Measurements from ENCODE around the gene SERPINA6.
"Not testable (repeated sequence)": the region's sequence is repeated elsewhere in the genome, so short reads cannot be mapped to it uniquely, and the experiment has no call there.

SERPINA6 gene

DNA sequence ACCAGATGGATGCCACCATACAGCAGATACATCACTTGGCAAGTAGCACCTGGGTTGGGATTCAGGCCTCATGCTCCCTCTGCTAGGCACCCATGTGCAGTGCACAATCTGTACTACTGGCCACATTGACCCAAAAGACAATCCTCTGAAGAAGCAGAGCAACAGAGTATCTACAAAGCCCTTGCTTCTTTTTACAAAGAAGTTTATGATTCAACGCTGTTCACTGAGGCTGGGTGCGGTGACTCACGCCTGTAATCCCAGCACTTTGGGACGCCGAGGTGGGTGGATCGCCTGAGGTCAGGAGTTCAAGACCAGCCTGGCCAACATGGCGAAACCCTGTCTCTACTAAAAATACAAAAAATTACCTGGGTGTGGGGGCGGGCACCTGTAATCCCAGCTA lies 31.1 kb upstream of the SERPINA6 start:
- DNase-seq (ENCODE audit: low spot score): not testable (repeated sequence)

DNA sequence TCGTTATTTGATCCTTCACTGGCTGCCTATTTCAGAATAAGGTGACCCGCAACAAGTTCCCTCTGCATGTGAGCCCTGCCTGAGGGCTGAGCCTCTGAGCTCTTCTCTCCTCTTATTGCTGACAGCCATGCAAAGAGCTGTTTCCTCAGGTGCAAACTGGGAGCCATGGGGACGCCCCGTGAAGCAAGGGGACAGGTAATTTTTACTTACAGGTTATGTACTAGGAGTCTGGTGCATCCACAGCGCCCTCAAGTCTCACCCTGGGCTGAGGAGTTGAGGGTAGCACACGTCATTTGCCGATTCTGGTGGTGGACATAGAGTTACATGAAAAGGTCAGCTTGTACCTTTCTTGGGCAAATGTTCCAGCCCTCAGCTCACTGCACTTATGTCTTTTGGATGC lies 26.1 kb upstream of the SERPINA6 start:
- DNase-seq (ENCODE audit: low spot score): no peak

DNA sequence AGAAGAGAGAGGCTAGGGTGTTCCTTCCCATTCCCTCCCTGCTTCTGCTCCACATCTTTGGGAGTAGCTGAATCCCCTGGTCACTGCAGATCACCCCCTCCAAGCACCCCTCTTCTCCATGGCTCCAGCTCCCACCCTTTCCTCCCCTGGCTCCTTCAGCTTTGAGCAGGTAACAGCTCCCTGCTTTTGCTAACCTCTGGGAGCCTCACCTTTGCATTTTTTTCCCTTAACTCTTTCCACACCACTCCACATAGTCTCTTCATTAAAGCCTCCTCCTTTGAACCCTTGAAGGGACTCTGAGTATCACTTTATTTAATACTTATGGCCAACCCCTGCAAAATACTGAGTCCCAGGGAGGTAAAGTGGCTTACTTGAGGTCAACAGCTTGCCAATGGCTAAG lies 25.7 kb upstream of the SERPINA6 start:
- no peak for DNase-seq (ENCODE audit: low spot score)

DNA sequence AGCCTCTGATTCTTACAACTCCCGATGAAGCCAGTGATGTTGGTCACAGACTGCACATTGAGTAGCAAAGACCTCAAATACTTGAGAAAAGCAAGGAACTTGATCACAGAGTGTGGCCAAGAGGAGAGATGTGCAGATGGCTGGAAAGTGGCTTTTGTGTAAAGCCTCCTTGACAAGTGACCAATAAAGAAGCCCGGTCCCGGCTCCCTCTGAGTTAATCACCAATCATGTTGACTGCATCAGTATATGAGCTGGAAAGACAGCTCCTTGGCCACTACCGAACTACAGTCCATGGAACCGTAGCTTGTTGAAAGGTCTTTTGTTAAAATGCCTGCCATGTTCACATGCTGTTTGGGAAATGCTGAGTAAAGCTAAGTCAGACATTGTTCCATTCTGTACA lies 23.7 kb upstream of the SERPINA6 start:
- DNase-seq (ENCODE audit: low spot score): no peak

DNA sequence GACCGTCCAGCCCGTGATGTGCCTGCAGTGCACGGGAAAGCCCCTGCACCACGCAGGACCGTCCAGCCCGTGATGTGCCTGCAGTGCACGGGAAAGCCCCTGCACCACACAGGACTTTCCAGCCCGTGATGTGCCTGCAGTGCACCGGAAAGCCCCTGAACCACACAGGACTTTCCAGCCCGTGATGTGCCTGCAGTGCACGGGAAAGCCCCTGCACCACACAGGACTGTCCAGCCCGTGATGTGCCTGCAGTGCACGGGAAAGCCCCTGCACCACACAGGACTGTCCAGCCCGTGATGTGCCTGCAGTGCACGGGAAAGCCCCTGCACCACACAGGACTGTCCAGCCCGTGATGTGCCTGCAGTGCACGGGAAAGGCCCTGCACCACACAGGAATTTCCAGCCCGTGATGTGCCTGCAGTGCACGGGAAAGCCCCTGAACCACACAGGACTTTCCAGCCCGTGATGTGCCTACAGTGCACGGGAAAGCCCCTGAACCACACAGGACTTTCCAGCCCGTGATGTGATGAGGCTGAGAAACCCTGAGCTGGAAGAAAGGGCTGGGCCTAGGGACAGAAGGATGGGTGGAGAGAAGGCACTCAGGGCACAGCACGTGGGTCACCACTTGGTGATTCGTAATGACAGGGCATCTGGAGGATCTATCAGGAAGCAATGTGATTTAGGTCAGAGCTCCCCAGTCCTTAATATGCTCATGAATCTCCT lies 23.1 kb upstream of the SERPINA6 start:
- peak; percentile 18 for DNase-seq (ENCODE audit: low spot score)

DNA sequence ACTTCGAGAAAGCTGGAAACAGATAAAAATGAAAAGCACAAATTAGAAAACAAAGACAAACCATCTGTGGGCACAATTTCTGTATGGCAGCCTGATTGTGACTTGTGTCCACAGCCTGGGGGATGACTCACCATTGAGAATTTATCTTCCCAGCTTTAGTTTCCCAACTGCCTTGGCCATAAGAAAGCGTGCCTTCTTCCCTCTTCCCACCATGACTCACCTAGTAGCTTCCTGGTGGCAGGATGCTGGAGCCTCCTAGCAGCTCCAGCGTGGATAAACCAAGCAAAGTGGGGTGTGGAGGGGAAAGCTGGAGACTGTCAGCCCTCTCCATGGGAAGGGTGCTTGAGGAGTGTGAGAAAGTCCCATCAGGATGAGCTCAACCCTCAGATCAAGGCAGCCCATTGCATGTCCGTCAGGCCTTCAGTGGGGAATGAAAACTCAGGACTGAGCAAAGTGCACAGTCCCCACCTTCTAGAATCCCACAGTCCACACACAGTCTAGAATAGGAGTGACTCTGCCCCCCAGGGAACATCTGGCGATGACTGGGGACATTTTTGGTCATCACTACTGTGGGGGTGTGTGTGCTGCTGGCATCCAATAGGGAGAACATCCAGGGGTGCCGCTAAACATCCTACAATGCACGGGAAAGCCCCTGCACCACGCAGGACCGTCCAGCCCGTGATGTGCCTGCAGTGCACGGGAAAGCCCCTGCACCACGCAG lies 22.4 kb upstream of the SERPINA6 start:
- DNase-seq (ENCODE audit: low spot score): peak; percentile 76

DNA sequence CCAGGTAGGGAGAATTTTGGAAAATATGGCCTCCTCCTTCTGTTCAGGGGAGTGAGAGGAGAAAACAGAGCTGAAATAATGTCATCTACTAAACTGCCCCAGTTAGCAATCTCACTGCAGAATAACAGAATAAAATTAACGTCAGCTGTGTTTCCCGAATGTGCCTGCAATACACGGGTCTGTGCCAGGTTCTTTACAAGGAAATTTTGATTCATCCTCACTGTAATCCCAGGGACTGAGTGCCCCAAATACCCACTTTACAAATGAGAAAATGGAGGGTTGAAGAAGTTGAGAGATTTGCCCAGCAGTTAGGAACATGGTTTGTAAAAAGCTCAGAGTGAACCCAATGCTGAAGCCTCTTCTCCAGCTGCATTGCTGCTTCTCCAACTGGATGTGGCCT lies 21.3 kb upstream of the SERPINA6 start:
- DNase-seq (ENCODE audit: low spot score): no peak

DNA sequence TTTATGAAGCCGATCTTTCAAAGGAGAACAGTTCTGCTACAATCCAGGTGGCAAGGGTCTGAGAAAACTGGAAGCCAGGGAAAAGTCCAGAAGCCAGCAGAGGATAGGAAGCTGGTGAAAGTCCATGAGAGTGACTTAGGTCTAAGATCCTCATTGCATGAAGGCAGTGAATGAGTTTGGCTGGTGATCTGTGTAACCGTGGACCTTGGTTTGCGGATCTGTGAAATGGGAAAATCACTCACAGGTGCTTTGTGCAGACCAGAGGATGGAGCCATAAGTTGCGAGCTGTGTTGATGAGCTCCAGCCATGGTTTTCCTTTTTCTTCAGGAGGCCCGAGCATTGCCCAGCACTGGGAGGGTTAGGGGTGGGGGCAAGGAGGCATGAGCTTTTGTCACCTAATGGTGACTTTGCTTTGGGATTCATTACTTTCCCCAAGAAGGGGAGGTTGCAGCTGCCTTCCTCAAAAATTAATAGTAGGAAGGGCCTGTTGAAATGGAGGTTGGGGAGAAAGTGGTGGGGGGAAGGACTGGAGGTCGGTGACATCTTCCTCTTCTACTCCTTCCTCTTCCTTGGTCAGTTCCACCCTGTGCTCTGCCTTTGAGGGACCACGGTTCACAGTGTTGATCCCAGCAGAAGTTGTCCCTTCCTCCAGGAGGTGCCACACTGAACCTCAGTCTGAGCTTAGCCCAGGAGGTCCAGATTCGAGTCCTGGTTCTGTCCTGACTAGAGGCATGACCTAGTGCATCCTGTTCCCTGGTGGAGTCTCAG lies 20.3 kb upstream of the SERPINA6 start:
- no peak for DNase-seq (ENCODE audit: low spot score)

DNA sequence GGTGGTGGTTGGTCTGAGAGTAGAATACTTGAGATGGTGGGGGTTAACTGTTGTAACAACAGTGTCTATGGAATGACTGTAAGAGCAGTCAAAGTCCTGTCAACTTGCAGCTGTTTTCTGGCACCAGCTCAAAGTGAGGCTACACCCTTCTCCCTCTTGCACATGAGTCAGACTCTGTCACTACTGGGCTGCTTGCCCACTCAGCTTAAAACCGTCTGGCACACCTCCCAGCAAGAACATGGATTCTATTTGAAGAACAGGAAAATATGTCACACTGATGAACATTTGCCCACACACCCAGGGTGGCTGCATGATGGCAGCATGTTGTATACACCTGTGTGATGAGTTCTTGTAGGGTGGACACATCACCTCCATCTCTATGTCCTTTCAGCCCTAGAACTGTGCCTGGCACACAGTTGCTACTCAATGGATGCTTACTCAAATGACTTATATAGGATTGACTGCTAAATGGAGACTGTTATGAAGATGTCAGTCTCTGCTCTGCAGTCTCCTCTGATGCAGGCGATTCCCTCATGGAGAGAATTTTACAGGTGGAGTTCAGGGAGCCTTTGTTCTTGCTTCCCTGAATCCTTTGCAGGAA lies 19.3 kb upstream of the SERPINA6 start:
- DNase-seq (ENCODE audit: low spot score): peak; percentile 96

DNA sequence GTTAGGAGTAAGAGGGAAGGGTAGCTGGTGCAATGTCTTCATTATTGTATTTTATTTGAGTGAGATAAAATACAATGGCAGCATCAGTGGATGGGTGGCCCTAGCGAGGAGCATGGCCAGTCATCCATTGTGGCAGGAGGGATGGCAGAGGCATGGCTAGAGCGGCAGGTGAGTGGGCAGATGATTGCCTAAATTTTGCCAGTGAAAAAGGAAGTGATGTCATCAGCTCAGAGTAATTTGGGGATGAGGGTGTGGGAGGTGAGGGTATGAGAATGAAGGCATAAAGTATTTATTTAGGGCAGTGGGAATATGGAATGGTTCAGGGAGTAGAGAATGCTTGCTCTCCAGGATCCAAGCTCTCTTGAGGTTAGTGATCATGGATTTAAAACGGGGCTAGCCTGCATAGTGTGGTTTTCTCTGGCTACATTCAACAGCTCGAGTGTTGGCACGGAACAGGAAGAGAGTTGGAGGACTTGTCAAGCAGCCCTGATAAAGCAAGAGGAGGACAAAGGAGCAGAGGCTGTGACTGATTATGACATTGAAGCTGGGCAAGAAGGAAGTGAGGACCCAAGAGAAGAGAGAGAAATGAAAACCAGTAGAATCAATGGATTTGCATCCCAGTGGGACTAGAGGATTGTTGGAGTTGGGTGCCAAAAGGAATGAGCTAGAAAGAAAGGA lies 18.7 kb upstream of the SERPINA6 start:
- no peak for DNase-seq (ENCODE audit: low spot score)

DNA sequence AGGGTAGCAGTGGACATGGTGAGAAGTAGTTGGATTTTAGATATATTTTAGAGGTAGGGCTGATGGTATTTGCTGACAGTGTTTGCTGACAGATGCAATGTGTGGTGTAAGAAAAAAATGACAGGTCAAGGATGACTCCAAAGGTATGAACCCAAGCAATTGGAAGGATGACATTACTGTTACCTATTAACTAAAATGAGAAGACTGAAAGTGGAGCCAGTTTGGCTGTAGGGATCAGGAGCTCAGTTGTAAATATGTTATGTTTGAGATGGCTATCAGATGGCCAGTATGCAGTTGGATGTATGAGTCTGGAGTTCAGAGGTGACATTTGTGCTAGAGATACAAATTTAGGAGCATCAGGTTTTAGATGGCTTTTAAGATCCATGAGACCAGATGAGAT lies 17.4 kb upstream of the SERPINA6 start:
- DNase-seq (ENCODE audit: low spot score): no peak

DNA sequence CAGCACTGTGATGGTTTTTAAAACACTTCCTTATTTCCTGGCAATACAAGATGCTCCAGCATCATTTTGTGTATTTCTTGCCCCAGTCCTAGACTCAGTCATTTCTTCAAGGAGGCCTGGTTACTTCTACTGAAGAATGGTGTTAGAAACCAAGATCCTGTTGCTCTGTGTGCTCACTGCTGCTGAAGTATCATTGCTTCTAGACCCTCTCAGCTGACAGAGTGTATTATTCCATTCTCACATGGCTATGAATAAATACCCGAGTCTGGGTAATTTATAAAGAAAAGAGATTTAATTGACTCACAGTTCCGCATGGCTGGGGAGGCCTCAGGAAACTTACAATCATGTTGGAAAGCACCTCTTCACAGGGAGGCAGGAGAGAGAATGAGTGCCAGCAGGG lies 14.9 kb upstream of the SERPINA6 start:
- DNase-seq (ENCODE audit: low spot score): no peak

DNA sequence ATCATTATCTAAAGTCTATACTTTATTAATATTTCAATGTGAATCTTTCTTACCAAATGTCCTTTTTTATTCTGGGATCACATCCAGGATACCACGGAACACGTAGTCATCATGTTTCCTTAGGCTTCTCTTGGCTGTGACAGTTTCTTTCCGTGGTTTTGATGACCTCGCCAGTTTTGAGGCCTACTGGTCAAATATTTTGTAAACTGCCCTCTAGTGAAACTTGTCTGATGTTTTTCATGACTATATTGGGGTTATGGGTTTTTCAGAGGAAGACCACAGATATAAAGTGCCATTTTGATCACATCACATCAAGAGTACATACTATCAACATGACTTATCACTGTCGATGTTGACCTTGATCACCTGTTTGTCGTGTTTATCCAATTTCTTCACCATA lies 14.1 kb upstream of the SERPINA6 start:
- DNase-seq (ENCODE audit: low spot score): peak; percentile 25

DNA sequence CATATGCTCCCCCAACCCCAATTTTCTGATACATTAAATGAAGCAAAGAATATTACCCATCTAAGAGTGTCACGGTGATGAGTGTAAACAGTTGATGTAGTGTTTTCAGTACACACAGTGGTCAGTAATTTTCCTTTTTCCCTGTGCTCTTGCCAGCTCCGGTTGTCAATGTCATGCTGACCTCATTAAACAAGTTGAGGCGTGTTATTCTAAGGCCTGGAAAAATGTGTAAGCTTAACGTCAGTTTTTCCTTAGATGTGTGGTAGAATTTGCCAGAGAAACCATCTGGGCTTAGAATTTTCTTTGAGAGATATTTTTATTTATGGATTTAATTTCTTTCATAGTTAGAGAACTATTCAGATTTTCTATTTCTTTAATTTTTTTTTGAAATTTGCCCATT lies 11.7 kb upstream of the SERPINA6 start:
- DNase-seq (ENCODE audit: low spot score): no peak

DNA sequence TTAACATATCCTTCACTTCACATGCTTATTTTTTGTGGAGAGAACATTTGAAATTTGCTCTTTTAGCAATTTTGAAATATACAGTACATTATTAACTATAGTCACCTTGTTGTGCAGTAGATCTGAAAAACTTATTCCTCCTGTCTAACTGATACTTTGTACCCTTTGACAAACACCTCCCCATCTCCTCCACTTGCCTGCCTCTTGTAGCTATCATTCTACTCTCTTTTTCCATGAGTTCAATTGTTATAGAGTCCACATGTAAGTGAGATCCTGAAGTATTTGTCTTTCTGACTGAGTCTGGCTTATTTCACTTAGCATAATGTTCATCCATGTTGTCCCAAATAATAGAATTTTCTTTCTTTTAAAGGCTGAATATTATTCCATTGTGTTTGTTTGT lies 9.5 kb upstream of the SERPINA6 start:
- DNase-seq (ENCODE audit: low spot score): no peak

DNA sequence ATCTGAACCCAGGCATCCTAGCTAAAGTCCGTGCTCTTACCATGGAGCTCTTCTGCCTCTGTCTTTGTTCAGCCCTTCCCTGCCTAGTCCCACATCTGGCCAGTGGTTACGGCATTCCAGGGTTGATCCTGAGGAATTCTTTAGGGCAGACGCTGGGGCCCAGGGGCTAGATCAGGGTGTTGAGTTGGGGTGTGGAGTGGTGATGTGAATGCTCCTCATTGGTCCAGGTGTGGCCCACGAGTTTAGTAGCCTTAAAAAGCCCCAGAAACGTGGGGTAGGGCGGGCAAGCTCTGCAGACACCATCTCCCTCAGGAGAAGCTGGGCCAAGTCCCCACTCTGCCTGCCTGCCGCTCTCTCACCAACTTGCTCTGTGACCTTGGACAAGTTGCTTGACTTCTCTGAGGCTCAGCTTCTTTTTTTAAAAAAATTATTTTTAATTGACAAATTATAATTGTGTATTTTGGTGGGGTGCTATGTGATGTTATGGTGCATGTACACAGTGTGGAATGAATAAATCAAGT lies 9.0 kb upstream of the SERPINA6 start:
- DNase-seq (ENCODE audit: low spot score): no peak

DNA sequence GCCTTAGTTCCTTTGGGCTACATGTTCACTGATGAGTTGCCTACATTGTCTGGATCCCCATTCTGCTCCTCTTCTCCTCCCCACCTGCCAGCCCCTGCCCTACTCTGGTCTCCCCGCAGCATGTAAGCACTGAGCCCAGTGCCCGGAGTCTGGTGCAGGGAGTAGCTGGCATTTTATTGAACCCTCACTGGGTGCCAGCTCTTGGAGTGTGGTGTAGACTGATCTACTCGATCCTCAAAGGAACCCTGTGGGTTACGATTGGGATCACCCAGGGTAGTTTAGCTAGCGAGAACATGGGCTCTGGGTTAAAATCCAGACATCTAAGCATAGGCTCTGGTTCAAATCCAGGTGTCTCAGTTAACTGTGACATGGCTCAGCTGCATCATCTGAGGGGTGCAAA lies 8.3 kb upstream of the SERPINA6 start:
- DNase-seq (ENCODE audit: low spot score): no peak

DNA sequence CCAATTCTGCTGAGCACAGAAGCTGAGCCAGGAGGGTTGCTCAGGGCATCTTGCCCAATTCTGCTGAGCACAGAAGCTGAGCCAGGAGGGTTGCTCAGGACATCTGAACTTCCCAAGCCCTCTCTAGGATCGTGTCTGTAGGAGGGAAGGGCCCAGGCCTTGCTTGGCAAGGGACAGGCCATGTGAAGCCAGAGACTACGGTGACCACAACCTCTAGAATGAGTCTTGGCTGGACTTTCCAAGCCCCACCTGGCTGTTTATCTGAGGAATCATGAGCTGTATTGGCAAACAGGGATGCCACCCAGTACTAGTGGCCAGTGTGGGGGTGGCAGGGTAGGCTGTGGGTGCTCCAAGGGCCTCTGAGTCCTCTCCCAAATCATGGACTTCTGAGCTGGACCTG lies 7.7 kb upstream of the SERPINA6 start:
- DNase-seq (ENCODE audit: low spot score): no peak

DNA sequence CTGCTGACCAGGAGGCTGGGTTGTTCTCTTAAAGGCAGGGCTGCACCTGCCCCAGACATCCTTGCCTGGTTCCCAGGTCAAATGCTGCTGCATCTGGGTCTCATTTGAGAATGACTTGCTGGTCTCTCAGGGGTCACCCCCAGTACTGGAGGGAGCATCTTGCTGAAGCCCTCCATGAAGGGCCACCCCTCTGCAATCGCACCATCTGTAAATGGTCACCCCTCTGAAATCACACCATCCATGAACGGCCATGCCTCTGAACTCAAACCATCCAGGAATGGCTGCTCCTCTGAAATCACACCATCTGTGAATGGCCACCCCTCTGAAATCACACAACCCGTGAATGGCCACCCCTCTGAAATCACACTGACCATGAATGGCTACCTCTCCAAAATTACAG lies 7.3 kb upstream of the SERPINA6 start:
- no peak for DNase-seq (ENCODE audit: low spot score)

DNA sequence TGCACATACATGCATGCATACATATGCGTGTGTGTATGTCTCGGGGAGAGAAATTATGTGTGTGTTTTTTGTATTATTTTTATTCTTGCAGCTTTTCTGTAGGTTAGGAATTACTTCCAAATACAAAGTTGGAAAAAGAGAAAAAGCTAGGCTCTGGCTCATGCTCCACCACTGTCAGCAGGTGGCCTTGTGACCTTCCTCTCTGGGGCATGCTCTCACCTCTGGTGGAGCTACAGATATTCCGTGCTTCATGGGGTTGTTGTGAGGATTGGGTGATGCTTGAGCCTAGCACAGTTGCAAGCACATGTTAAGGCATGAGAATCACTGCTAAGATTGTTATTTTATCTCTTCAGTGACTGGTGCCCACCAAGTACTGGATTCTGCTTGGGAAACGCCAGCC lies 6.7 kb upstream of the SERPINA6 start:
- no peak for DNase-seq (ENCODE audit: low spot score)

DNA sequence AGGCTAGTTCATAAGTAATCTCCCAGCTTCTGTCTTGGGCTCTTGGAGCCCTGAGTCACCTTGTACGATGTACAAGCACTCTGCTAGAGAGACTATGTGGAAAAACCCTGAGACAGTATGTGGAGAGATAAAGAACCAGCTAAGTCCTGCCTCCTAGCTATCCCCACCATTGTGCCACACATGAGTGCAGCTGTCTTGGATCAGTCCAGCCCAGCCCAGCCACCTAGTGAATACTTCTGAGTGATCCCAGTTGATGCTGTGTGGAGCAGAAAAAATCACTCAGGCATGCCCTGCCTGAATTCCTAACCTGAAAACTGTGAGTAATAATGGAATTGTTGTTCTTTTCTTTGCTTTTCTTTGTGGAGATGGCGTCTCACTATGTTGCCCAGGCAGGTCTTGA lies 5.1 kb upstream of the SERPINA6 start:
- DNase-seq (ENCODE audit: low spot score): no peak
